CD14-positive monocyte (primary cell): Measurements from ENCODE around the gene PLCD1. TPM values are rescaled to one million over a fixed set of nuclear protein-coding genes. Genes with fewer than 3 reads are reported as not detected.

Source experiments
- DNase-seq, 3 donors: peaks; one replicate each; pipeline ENCODE4 v3.0.0-alpha.2; 2011 to 2022
- H2AFZ ChIP-seq: 2 replicates; pipeline ENCODE4 v1.6.0; 2012; ENCODE audit warnings: mild to moderate bottlenecking, low read depth, low read length, inconsistent platforms; ENCODE audit not compliant: insufficient read depth, poor library complexity, severe bottlenecking
- H3K27ac ChIP-seq, 2 donors: 1 replicate in 1 of 2; 2 replicates in 1 of 2; pipeline ENCODE4 v1.5.1; 2012 to 2013; ENCODE audit warnings: low read length in 2 of 2, control low read depth in 1 of 2, inconsistent platforms in 1 of 2, low read depth in 1 of 2, mild to moderate bottlenecking in 1 of 2
- H3K27me3 ChIP-seq, 2 donors: one replicate each; pipeline versions ENCODE4 v1.6.0 to v1.6.1; 2011 to 2013; ENCODE audit warnings: low read length in 2 of 2; ENCODE audit not compliant: control insufficient read depth in 2 of 2, insufficient read depth in 2 of 2
- H3K36me3 ChIP-seq, 2 donors: replicated peaks in 1 of 2; 1 replicate in 1 of 2; 2 replicates in 1 of 2; pipeline versions ENCODE4 v1.5.1 to v1.6.1; 2012 to 2013; ENCODE audit warnings: low read length in 2 of 2, control low read depth in 1 of 2, inconsistent platforms in 1 of 2, mild to moderate bottlenecking in 1 of 2; ENCODE audit not compliant: insufficient read depth in 2 of 2, control insufficient read depth in 1 of 2
- H3K4me1 ChIP-seq, 2 donors: 1 replicate in 1 of 2; 2 replicates in 1 of 2; pipeline versions ENCODE4 v1.5.1 to v1.6.1; 2012 to 2013; ENCODE audit warnings: low read length in 2 of 2, control low read depth in 1 of 2, inconsistent platforms in 1 of 2, mild to moderate bottlenecking in 1 of 2, moderate library complexity in 1 of 2; ENCODE audit not compliant: insufficient read depth in 2 of 2, control insufficient read depth in 1 of 2
- H3K4me2 ChIP-seq: replicated peaks from 2 replicates; pipeline ENCODE3; 2012; ENCODE audit warnings: low read length, moderate library complexity, mild to moderate bottlenecking; ENCODE audit not compliant: poor library complexity, severe bottlenecking; ENCODE audit errors: extremely low read depth
- H3K4me3 ChIP-seq, 3 experiments: fragments of 200-600 bp in 1 of 3; sonication (generic) in 1 of 3; replicated peaks in 1 of 3; 1 replicate in 2 of 3; 2 replicates in 1 of 3; pipeline ENCODE4 v1.5.1; 2011 to 2013; ENCODE audit warnings: low read length in 3 of 3, mild to moderate bottlenecking in 3 of 3, control low read depth in 2 of 3, low read depth in 2 of 3, inconsistent platforms in 1 of 3, moderate library complexity in 1 of 3
- H3K79me2 ChIP-seq: 2 replicates; pipeline ENCODE4 v1.6.0; 2012; ENCODE audit warnings: mild to moderate bottlenecking, control low read depth, inconsistent platforms, low read length, moderate library complexity; ENCODE audit not compliant: insufficient read depth
- H3K9ac ChIP-seq: 2 replicates; pipeline ENCODE4 v1.6.0; 2017; ENCODE audit warnings: low read length, mild to moderate bottlenecking; ENCODE audit not compliant: insufficient read depth, poor library complexity, severe bottlenecking
- H3K9me3 ChIP-seq, 2 donors: replicated peaks in 1 of 2; 1 replicate in 1 of 2; 2 replicates in 1 of 2; pipeline versions ENCODE4 v1.5.1 to v1.6.1; 2012 to 2013; ENCODE audit warnings: low read length in 2 of 2, control low read depth in 1 of 2; ENCODE audit not compliant: control insufficient read depth in 1 of 2, insufficient read depth in 1 of 2
- H4K20me1 ChIP-seq: 2 replicates; pipeline ENCODE4 v1.6.0; 2012; ENCODE audit warnings: mild to moderate bottlenecking, low read length, control low read depth, moderate library complexity; ENCODE audit not compliant: insufficient read depth
- H3K27ac Mint-ChIP-seq, 7 donors: one replicate each; pipeline ENCODE4 v1.8.0; 2020; ENCODE audit warnings: mild to moderate bottlenecking in 7 of 7, mixed read lengths in 7 of 7, moderate library complexity in 6 of 7, inconsistent platforms in 2 of 7
- H3K27me3 Mint-ChIP-seq, 3 donors: one replicate each; pipeline ENCODE4 v1.8.0; 2021 to 2022; ENCODE audit warnings: low read depth in 3 of 3, mild to moderate bottlenecking in 3 of 3, mixed read lengths in 3 of 3, moderate library complexity in 3 of 3, inconsistent platforms in 1 of 3
- H3K36me3 Mint-ChIP-seq, 2 donors: one replicate each; pipeline ENCODE4 v1.8.0; 2020; ENCODE audit warnings: mixed read lengths in 2 of 2, inconsistent platforms in 1 of 2, mild to moderate bottlenecking in 1 of 2
- H3K4me1 Mint-ChIP-seq: one replicate; pipeline ENCODE4 v1.8.0; 2020; ENCODE audit warnings: mild to moderate bottlenecking, mixed read lengths
- H3K4me3 Mint-ChIP-seq, 2 donors: one replicate each; pipeline ENCODE4 v1.8.0; 2020; ENCODE audit warnings: mild to moderate bottlenecking in 2 of 2, mixed read lengths in 2 of 2, moderate library complexity in 1 of 2
- H3K9me3 Mint-ChIP-seq, 7 donors: one replicate each; pipeline ENCODE4 v1.8.0; 2020 to 2022; ENCODE audit warnings: mixed read lengths in 7 of 7, mild to moderate bottlenecking in 6 of 7, moderate library complexity in 6 of 7, inconsistent platforms in 2 of 7
- CTCF ChIP-seq: fragments of 200-600 bp; IDR thresholded peaks from one replicate; pipeline ENCODE4 v1.8.0; 2022; ENCODE audit warnings: antibody characterized with exemption, mild to moderate bottlenecking
- WGBS: methylation state at CpG from one replicate; pipeline ENCODE4 v1.1.5; 2013; ENCODE audit warnings: missing lambda C conversion rate; ENCODE audit not compliant: insufficient coverage; 5-methylcytosine and 5-hydroxymethylcytosine counted together
- intact Hi-C, 2 donors: fragments of 100-400 bp; cut with micrococcal nuclease; formaldehyde crosslinking; loops; one replicate each; pipeline versions ENCODE4 v1.15.0 to v1.15.1; 2023
- polyA plus RNA-seq, 3 donors: library from polyadenylated mRNA; depleted of rRNA in 1 of 3; unstranded in 2 of 3; stranded (reverse) in 1 of 3; fragments of 300-500 nt in 2 of 3; fragments of >200 nt in 1 of 3; fragmentation: Illumina TruSeq in 2 of 3; gene quantifications; 1 replicate in 2 of 3; 2 replicates in 1 of 3; pipeline ENCODE4 v1.2.3, GENCODE V29; 2012 to 2021

The PLCD1 gene
- polyA plus RNA-seq, 3 donors: 4.1 to 6.4 (median 6.0) TPM

- peaks cover 39% of the 10 kb centered on the region for H3K4me1 Mint-ChIP-seq
- no peaks in the 10 kb centered on the region for H3K36me3 Mint-ChIP-seq
- no peak overlapping the region for H3K4me2 ChIP-seq
- peak in 2 of 3 donors; percentile 29 to 32 for DNase-seq
- no peak overlapping the region for H3K9ac ChIP-seq
- no peaks in the 10 kb centered on the region for H4K20me1 ChIP-seq
- peaks cover 35 to 36% of the 10 kb centered on the region in 2 donors for H3K4me1 ChIP-seq
- peak overlapping the region; percentile 20 for H2AFZ ChIP-seq
- no peaks in the 10 kb centered on the region for H3K36me3 ChIP-seq
- TF ChIP-seq CTCF: no peak
- H3K4me3 ChIP-seq: no peak overlapping the region
- intact Hi-C loops: loop anchor here in 1 of 2 donors (5.0 kb wide), 1 partner anchor 71 kb away; no protein-coding TSS in a partner anchor
- peaks cover 0 to 1% (median 0%) of the 10 kb centered on the region in 7 donors for H3K9me3 Mint-ChIP-seq
- H3K79me2 ChIP-seq: no peaks in the 10 kb centered on the region
- peak overlapping the region in 6 of 7 donors; percentile 25 to 84 (median 52) for H3K27ac Mint-ChIP-seq
- peak overlapping the region in 1 of 2 donors; percentile 37 for H3K27ac ChIP-seq
- H3K4me3 Mint-ChIP-seq: no peak overlapping the region
- no peaks in the 10 kb centered on the region for H3K27me3 ChIP-seq
- WGBS: 80% methylated on average over 2 of the region's 4 CpGs
- no peaks in the 10 kb centered on the region for H3K9me3 ChIP-seq
- peaks cover 0 to 2% (median 2%) of the 10 kb centered on the region in 3 donors for H3K27me3 Mint-ChIP-seq
These were observed 14.0 kb upstream of the PLCD1 start for GRCh38 chr3:38043486-38043885.

- Histone ChIP-seq H3K27ac (peak overlapping the region; percentile 34 to 85), H3K9me3 (no peaks in the 10 kb centered on the region), H3K79me2 (no peaks in the 10 kb centered on the region), H3K27me3 (no peaks in the 10 kb centered on the region), H3K4me2 (peak overlapping the region; percentile 90), H4K20me1 (no peaks in the 10 kb centered on the region), H3K9ac (no peak overlapping the region), H3K4me1 (peaks cover 41 to 42% of the 10 kb centered on the region in 2 donors), H3K36me3 (no peaks in the 10 kb centered on the region), H2AFZ (peak overlapping the region; percentile 89), H3K4me3 (peak overlapping the region in 1 of 3 experiments; percentile 77)
- DNase-seq: no peak
- peaks cover 0 to 2% (median 0%) of the 10 kb centered on the region in 7 donors for H3K9me3 Mint-ChIP-seq
- intact Hi-C loops: loop anchor here in 1 of 2 donors (5.0 kb wide), 1 partner anchor 68 kb away; no protein-coding TSS in a partner anchor
- no peak overlapping the region for H3K4me3 Mint-ChIP-seq
- H3K27ac Mint-ChIP-seq: peak overlapping the region in 6 of 7 donors; percentile 70 to 92 (median 86)
- TF ChIP-seq CTCF: no peak
- H3K36me3 Mint-ChIP-seq: peaks cover 0 to 4% of the 10 kb centered on the region in 2 donors
- H3K27me3 Mint-ChIP-seq: peaks cover 0 to 4% (median 2%) of the 10 kb centered on the region in 3 donors
- no CpG with 5 or more reads among the region's 5 CpGs for WGBS
- H3K4me1 Mint-ChIP-seq: peaks cover 46% of the 10 kb centered on the region
These were observed 11.0 kb upstream of the PLCD1 start for GRCh38 chr3:38040401-38040800.
